Natural killer cell (primary cell): ENCODE data around the gene UBE2Q1. TPM values are rescaled to one million over a fixed set of nuclear protein-coding genes. Genes with fewer than 3 reads are reported as not detected.

Experiments
- ATAC-seq, 3 donors: fragments of 150-1000 bp in 2 of 3; fragments of 200-7000 bp in 1 of 3; cut with Tn5 transposase; 1 replicate in 1 of 3; 2 replicates in 2 of 3; pipeline ENCODE4 v1.10.0; 2021; ENCODE audit warnings: mild to moderate bottlenecking in 2 of 3, moderate library complexity in 2 of 3
- DNase-seq, 2 donors: peaks; one replicate each; pipeline versions ENCODE4 v3.0.0 to v3.0.0-alpha.2; 2013 to 2021; ENCODE audit warnings: mixed read lengths in 1 of 2
- H3K27ac ChIP-seq: one replicate; pipeline ENCODE4 v1.5.1; 2013; ENCODE audit warnings: mild to moderate bottlenecking, low read length
- H3K27me3 ChIP-seq: one replicate; pipeline ENCODE4 v1.6.1; 2013; ENCODE audit warnings: low read length; ENCODE audit not compliant: control insufficient read depth, insufficient read depth
- H3K36me3 ChIP-seq: one replicate; pipeline ENCODE4 v1.6.1; 2013; ENCODE audit warnings: low read length; ENCODE audit not compliant: control insufficient read depth, insufficient read depth
- H3K4me1 ChIP-seq: one replicate; pipeline ENCODE4 v1.6.1; 2013; ENCODE audit warnings: low read length; ENCODE audit not compliant: control insufficient read depth, insufficient read depth
- H3K4me3 ChIP-seq: one replicate; pipeline ENCODE4 v1.5.1; 2013; ENCODE audit warnings: low read length
- H3K9me3 ChIP-seq: one replicate; pipeline ENCODE4 v1.6.1; 2013; ENCODE audit warnings: low read length; ENCODE audit not compliant: control insufficient read depth, insufficient read depth
- H3K27ac Mint-ChIP-seq, 2 donors: one replicate each; pipeline ENCODE4 v1.8.0; 2022; ENCODE audit warnings: mild to moderate bottlenecking in 2 of 2, mixed read lengths in 2 of 2, moderate library complexity in 1 of 2
- H3K27me3 Mint-ChIP-seq, 2 donors: one replicate each; pipeline ENCODE4 v1.8.0; 2022; ENCODE audit warnings: low read depth in 2 of 2, mixed read lengths in 2 of 2
- H3K36me3 Mint-ChIP-seq: one replicate; pipeline ENCODE4 v1.8.0; 2022; ENCODE audit warnings: mixed read lengths
- H3K4me1 Mint-ChIP-seq, 2 donors: one replicate each; pipeline ENCODE4 v1.8.0; 2022; ENCODE audit warnings: mixed read lengths in 2 of 2
- H3K4me3 Mint-ChIP-seq: one replicate; pipeline ENCODE4 v1.8.0; 2022; ENCODE audit warnings: mild to moderate bottlenecking, moderate library complexity, mixed read lengths
- H3K9me3 Mint-ChIP-seq, 2 donors: one replicate each; pipeline ENCODE4 v1.8.0; 2022; ENCODE audit warnings: mixed read lengths in 2 of 2
- WGBS: methylation state at CpG from one replicate; pipeline ENCODE4 v1.1.7; 2013; ENCODE audit warnings: missing lambda C conversion rate; ENCODE audit not compliant: insufficient coverage; 5-methylcytosine and 5-hydroxymethylcytosine counted together
- intact Hi-C: fragments of 100-400 bp; cut with micrococcal nuclease; formaldehyde crosslinking; loops from one replicate; pipeline ENCODE4 v1.14.2; 2022
- total RNA-seq, 4 donors: library from RNA; stranded (reverse); fragments of 120-200 nt in 1 of 4; gene quantifications; one replicate each; pipeline versions ENCODE4 v1.2.3 to v1.2.4, GENCODE V29; 2013 to 2022
- TF ChIP-seq, protein P1 (sequence below): fragments of 200-600 bp; IDR thresholded peaks from one replicate; pipeline ENCODE4 v1.8.0; 2022; ENCODE audit warnings: antibody characterized with exemption

The UBE2Q1 gene
- total RNA-seq, 3 donors from 2014 or later (not counting 1 experiment from before 2014, with no cell fraction given) = 100 to 137 (median 112) TPM

DNA sequence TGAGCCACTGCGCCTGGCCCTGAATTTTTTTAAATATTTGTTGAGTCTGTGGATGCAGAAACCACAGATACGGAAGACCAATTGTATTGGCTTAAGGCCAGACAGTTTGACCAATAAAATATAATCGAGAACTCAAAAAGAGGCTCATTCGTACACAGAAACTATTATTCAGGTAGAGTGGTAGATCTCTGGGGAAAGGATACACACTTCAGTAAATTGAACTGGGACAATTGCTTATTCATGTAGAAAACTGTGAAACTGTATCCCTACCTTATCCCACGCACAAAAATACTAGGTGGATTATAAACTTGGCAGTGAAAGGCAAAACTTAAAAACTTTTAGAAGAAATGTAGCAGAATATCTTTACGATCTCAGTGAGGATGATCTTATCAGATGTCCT lies 31.3 kb downstream of the UBE2Q1 start:
- Histone ChIP-seq H3K36me3 (no peaks in the 10 kb centered on the region), H3K27me3 (no peaks in the 10 kb centered on the region)

DNA sequence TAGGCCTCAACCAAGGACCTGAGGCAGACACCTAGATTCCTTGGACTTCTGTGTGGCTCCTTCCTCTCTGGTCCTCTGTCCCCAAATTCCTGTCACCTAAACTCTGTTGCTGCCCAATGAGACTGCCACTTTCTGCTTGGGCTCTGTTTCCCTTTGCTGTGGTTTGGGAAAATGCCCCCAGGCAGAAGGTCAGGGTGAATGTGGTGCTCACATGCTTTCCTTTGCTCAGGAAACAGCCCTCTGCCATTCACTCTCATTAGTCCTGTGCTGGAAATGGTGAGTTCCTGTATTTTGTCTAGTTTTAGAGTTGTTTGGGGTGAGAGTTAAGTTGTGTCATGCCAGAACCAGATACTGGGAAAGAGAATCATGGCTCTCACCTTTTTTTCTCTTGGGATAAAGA lies 33.6 kb downstream of the UBE2Q1 start:
- intact Hi-C loops = no loop called here

More for the DNA sequence above, 31.3 kb downstream of the UBE2Q1 start:
- Mint-ChIP-seq H3K36me3 (no peaks in the 10 kb centered on the region), H3K4me3 (no peak overlapping the region), H3K27me3 (peaks cover 6 to 12% of the 10 kb centered on the region in 2 donors), H3K27ac (no peak overlapping the region), H3K4me1 (no peaks in the 10 kb centered on the region), H3K9me3 (no peaks in the 10 kb centered on the region)
- no peaks in the 10 kb centered on the region for H3K4me1 ChIP-seq
- 91% methylated on average over 5 of the region's 6 CpGs for WGBS
- ATAC-seq (no peak), DNase-seq (no peak)
- TF ChIP-seq, protein P1, sequence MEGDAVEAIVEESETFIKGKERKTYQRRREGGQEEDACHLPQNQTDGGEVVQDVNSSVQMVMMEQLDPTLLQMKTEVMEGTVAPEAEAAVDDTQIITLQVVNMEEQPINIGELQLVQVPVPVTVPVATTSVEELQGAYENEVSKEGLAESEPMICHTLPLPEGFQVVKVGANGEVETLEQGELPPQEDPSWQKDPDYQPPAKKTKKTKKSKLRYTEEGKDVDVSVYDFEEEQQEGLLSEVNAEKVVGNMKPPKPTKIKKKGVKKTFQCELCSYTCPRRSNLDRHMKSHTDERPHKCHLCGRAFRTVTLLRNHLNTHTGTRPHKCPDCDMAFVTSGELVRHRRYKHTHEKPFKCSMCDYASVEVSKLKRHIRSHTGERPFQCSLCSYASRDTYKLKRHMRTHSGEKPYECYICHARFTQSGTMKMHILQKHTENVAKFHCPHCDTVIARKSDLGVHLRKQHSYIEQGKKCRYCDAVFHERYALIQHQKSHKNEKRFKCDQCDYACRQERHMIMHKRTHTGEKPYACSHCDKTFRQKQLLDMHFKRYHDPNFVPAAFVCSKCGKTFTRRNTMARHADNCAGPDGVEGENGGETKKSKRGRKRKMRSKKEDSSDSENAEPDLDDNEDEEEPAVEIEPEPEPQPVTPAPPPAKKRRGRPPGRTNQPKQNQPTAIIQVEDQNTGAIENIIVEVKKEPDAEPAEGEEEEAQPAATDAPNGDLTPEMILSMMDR = no peak
- no peak overlapping the region for H3K27ac ChIP-seq
- intact Hi-C loops = no loop called here
- H3K9me3 ChIP-seq = no peaks in the 10 kb centered on the region
- H3K4me3 ChIP-seq = no peak overlapping the region

DNA sequence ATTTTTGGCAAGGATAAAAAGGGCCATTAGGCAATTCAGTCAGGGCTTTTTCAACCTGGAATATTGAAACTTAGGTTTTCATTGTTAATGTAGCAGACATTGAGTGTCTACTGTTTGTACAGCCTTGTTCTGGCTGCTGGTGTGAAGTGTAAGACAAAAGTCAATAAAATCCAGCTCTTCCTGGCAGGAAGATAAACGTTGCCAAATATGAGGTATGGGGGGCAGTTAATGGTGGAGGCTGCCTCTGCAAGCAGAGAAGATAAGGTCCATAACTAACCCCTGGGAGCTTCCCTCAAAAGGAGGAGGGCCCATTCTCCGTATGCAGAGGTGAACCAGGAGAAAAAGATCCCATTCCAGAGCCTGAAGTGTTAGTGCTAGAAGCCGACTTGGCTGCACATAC lies 36.8 kb downstream of the UBE2Q1 start:
- Mint-ChIP-seq H3K27me3 (peaks cover 8 to 13% of the 10 kb centered on the region in 2 donors), H3K27ac (no peak overlapping the region), H3K36me3 (no peaks in the 10 kb centered on the region), H3K4me3 (no peak overlapping the region), H3K9me3 (no peaks in the 10 kb centered on the region), H3K4me1 (no peaks in the 10 kb centered on the region)
- WGBS = 89% methylated on average over 3 of the region's 3 CpGs
- H3K27me3 ChIP-seq = no peaks in the 10 kb centered on the region
- H3K9me3 ChIP-seq = no peaks in the 10 kb centered on the region
- intact Hi-C loops = no loop called here
- no peaks in the 10 kb centered on the region for H3K36me3 ChIP-seq
- no peak for ATAC-seq
- no peaks in the 10 kb centered on the region for H3K4me1 ChIP-seq
- no peak overlapping the region for H3K4me3 ChIP-seq
- no peak for DNase-seq
- TF ChIP-seq, protein P1 = no peak
- no peak overlapping the region for H3K27ac ChIP-seq

More for the DNA sequence above, 33.6 kb downstream of the UBE2Q1 start:
- H3K27ac ChIP-seq = no peak overlapping the region
- no peak for DNase-seq
- ATAC-seq = no peak
- Mint-ChIP-seq H3K9me3 (no peaks in the 10 kb centered on the region), H3K36me3 (no peaks in the 10 kb centered on the region), H3K4me3 (no peak overlapping the region), H3K27ac (no peak overlapping the region), H3K27me3 (peaks cover 6 to 12% of the 10 kb centered on the region in 2 donors), H3K4me1 (no peaks in the 10 kb centered on the region)
- H3K4me3 ChIP-seq = no peak overlapping the region
- no peaks in the 10 kb centered on the region for H3K36me3 ChIP-seq
- no peaks in the 10 kb centered on the region for H3K27me3 ChIP-seq
- TF ChIP-seq, protein P1 = no peak
- no peaks in the 10 kb centered on the region for H3K9me3 ChIP-seq
- no peaks in the 10 kb centered on the region for H3K4me1 ChIP-seq

DNA sequence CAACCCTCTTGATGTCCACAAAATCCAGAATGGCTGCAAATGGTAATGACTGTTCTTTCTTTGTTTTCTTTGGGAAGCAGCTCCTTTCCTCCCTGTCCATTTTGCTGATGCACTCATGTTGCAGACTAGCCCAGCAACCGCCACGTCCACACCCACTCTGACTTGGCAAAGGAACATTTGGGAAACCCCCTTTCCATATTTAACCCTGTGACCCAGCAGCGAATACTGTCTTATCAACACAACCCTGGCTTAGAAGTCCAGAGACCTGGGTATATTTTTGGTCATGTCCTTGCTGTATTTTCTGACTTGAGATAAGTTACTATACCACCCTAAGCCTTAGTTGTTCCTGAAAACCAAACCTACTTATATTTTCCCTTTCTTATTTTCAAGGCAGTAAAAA lies 38.1 kb downstream of the UBE2Q1 start:
- Histone ChIP-seq H3K9me3 (no peaks in the 10 kb centered on the region), H3K27me3 (no peaks in the 10 kb centered on the region), H3K4me3 (no peak overlapping the region), H3K27ac (no peak overlapping the region), H3K36me3 (no peaks in the 10 kb centered on the region), H3K4me1 (no peaks in the 10 kb centered on the region)
- Mint-ChIP-seq H3K4me3 (no peak overlapping the region), H3K9me3 (no peaks in the 10 kb centered on the region), H3K27ac (no peak overlapping the region), H3K36me3 (no peaks in the 10 kb centered on the region), H3K4me1 (no peaks in the 10 kb centered on the region), H3K27me3 (peaks cover 17 to 26% of the 10 kb centered on the region in 2 donors)
- TF ChIP-seq, protein P1 = no peak
- ATAC-seq (no peak), DNase-seq (no peak)
- 75% methylated on average over 3 of the region's 3 CpGs for WGBS
- intact Hi-C loops = no loop called here
